ENCODE data around the gene CBR1. TPM values are rescaled to one million over a fixed set of nuclear protein-coding genes. Genes with fewer than 3 reads are reported as not detected.
A peak's percentile ranks its signal among the peaks of the same experiment; 100 is the strongest.

Gene CBR1
- total RNA-seq, 3 donors from 2014 or later (not counting 1 experiment from before 2014, with no cell fraction given) = 5.0 to 14.1 (median 12.4) TPM

- intact Hi-C loops (cut with micrococcal nuclease) = no loop called here
- DNase-seq (no peak), ATAC-seq (no peak)
- 93% methylated on average over 16 of the region's 17 CpGs for WGBS (ENCODE audit: insufficient coverage)
- Histone ChIP-seq H3K36me3 (ENCODE audit: control insufficient read depth, insufficient read depth, low read length) (peaks cover 64% of the 10 kb centered on the region), H3K27me3 (ENCODE audit: control insufficient read depth, insufficient read depth, low read length) (no peaks in the 10 kb centered on the region), H3K9me3 (ENCODE audit: control insufficient read depth, insufficient read depth, low read length) (no peaks in the 10 kb centered on the region), H3K27ac (ENCODE audit: low read length) (no peak overlapping the region), H3K4me1 (ENCODE audit: control insufficient read depth, insufficient read depth, low read length) (no peaks in the 10 kb centered on the region), H3K4me3 (ENCODE audit: low read length) (no peak overlapping the region)
- Mint-ChIP-seq H3K36me3 (peaks cover 33% of the 10 kb centered on the region), H3K4me3 (no peak overlapping the region), H3K27ac (peak overlapping the region in 1 of 2 donors; percentile 51), H3K27me3 (ENCODE audit: low read depth in 2 of 2) (no peaks in the 10 kb centered on the region), H3K4me1 (no peaks in the 10 kb centered on the region), H3K9me3 (no peaks in the 10 kb centered on the region)
- TF ChIP-seq CTCF (IDR thresholded peaks at IDR 0.05) = no peak
These were observed 30.9 kb upstream of the CBR1 start for GRCh38 chr21:36038701-36039497.

- no peak for TF ChIP-seq CTCF (IDR thresholded peaks at IDR 0.05)
- no peak overlapping the region for H3K4me3 ChIP-seq (ENCODE audit: low read length)
- H3K27me3 ChIP-seq (ENCODE audit: control insufficient read depth, insufficient read depth, low read length) = no peaks in the 10 kb centered on the region
- no peaks in the 10 kb centered on the region for H3K9me3 ChIP-seq (ENCODE audit: control insufficient read depth, insufficient read depth, low read length)
- WGBS (ENCODE audit: insufficient coverage) = 96% methylated on average over 6 of the region's 6 CpGs
- Mint-ChIP-seq H3K9me3 (no peaks in the 10 kb centered on the region), H3K27ac (no peak overlapping the region), H3K27me3 (ENCODE audit: low read depth in 2 of 2) (no peaks in the 10 kb centered on the region), H3K4me1 (no peaks in the 10 kb centered on the region), H3K36me3 (peaks cover 42% of the 10 kb centered on the region), H3K4me3 (no peak overlapping the region)
- intact Hi-C loops (cut with micrococcal nuclease) = no loop called here
- H3K36me3 ChIP-seq (ENCODE audit: control insufficient read depth, insufficient read depth, low read length) = peaks cover 72% of the 10 kb centered on the region
- H3K4me1 ChIP-seq (ENCODE audit: control insufficient read depth, insufficient read depth, low read length) = no peaks in the 10 kb centered on the region
- no peak overlapping the region for H3K27ac ChIP-seq (ENCODE audit: low read length)
- no peak for DNase-seq
- no peak for ATAC-seq
These were observed 30.0 kb upstream of the CBR1 start for GRCh38 chr21:36039861-36040260.

GRCh38 chr21:36040389-36040788 lies 29.4 kb upstream of the CBR1 start:
- no peak overlapping the region for H3K4me3 ChIP-seq (ENCODE audit: low read length)
- WGBS (ENCODE audit: insufficient coverage) = 98% methylated on average over 2 of the region's 2 CpGs
- H3K27me3 Mint-ChIP-seq (ENCODE audit: low read depth in 2 of 2) = no peaks in the 10 kb centered on the region
- no peaks in the 10 kb centered on the region for H3K9me3 ChIP-seq (ENCODE audit: control insufficient read depth, insufficient read depth, low read length)
- no peak overlapping the region for H3K4me3 Mint-ChIP-seq
- H3K36me3 ChIP-seq (ENCODE audit: control insufficient read depth, insufficient read depth, low read length) = peaks cover 75% of the 10 kb centered on the region
- ATAC-seq (no peak), DNase-seq (no peak)
- H3K4me1 ChIP-seq (ENCODE audit: control insufficient read depth, insufficient read depth, low read length) = no peaks in the 10 kb centered on the region
- H3K27ac ChIP-seq (ENCODE audit: low read length) = no peak overlapping the region
- H3K27me3 ChIP-seq (ENCODE audit: control insufficient read depth, insufficient read depth, low read length) = no peaks in the 10 kb centered on the region
- TF ChIP-seq CTCF (IDR thresholded peaks at IDR 0.05) = no peak
- no peak overlapping the region for H3K27ac Mint-ChIP-seq
- intact Hi-C loops (cut with micrococcal nuclease) = no loop called here
- no peaks in the 10 kb centered on the region for H3K9me3 Mint-ChIP-seq
- peaks cover 47% of the 10 kb centered on the region for H3K36me3 Mint-ChIP-seq
- H3K4me1 Mint-ChIP-seq = no peaks in the 10 kb centered on the region

GRCh38 chr21:36041910-36042309 lies 27.9 kb upstream of the CBR1 start:
- ATAC-seq = no peak
- H3K9me3 ChIP-seq (ENCODE audit: control insufficient read depth, insufficient read depth, low read length) = no peaks in the 10 kb centered on the region
- intact Hi-C loops (cut with micrococcal nuclease) = no loop called here
- no peak overlapping the region for H3K4me3 ChIP-seq (ENCODE audit: low read length)
- DNase-seq = no peak
- H3K27me3 Mint-ChIP-seq (ENCODE audit: low read depth in 2 of 2) = no peaks in the 10 kb centered on the region
- peaks cover 40% of the 10 kb centered on the region for H3K36me3 Mint-ChIP-seq
- no peak for TF ChIP-seq CTCF (IDR thresholded peaks at IDR 0.05)
- H3K27ac Mint-ChIP-seq = no peak overlapping the region
- 100% methylated on average over 1 of the region's 1 CpG for WGBS (ENCODE audit: insufficient coverage)
- no peak overlapping the region for H3K4me3 Mint-ChIP-seq
- H3K27ac ChIP-seq (ENCODE audit: low read length) = no peak overlapping the region
- H3K36me3 ChIP-seq (ENCODE audit: control insufficient read depth, insufficient read depth, low read length) = peaks cover 75% of the 10 kb centered on the region
- H3K4me1 ChIP-seq (ENCODE audit: control insufficient read depth, insufficient read depth, low read length) = no peaks in the 10 kb centered on the region
- no peaks in the 10 kb centered on the region for H3K4me1 Mint-ChIP-seq
- no peaks in the 10 kb centered on the region for H3K9me3 Mint-ChIP-seq
- H3K27me3 ChIP-seq (ENCODE audit: control insufficient read depth, insufficient read depth, low read length) = no peaks in the 10 kb centered on the region
